Measurements from ENCODE around the gene FUT8. TPM values are rescaled to one million over a fixed set of nuclear protein-coding genes. Genes with fewer than 3 reads are reported as not detected.
"Not testable (repeated sequence)": the region's sequence is repeated elsewhere in the genome, so short reads cannot be mapped to it uniquely, and the experiment has no call there.

The FUT8 gene
- total RNA-seq, 1 experiment from 2014 or later, result 42.3 TPM

DNA sequence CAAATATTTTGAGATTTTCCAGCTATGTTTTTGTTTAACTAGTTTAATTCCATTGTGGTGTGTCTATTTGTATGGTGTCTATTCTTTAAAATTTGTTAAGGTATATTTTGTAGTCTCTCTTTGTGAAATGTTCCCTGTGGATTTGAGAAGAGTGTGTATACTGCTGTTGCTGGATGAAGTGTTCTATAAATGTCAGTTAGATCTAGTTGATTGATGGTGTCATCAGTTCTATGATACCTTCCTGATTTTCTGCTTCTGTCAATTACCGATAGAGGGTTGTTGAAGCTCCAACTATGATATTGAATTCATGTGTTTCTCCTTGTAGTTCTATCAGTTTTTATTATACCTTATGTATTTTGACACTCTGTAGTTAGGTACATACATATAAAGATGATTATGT, 53.1 kb downstream of the FUT8 start:
- BruUV-seq (replicated peaks), result no TSS peak
- CTCF ChIA-PET, result no interaction called here
- H2AFZ ChIP-seq (ENCODE audit: low read depth, low read length, poor library complexity, severe bottlenecking), result no peak overlapping the region
- DNase-seq (ENCODE audit: low read depth, low spot score), result no peak
- no peak for ATAC-seq
- no peaks in the 10 kb centered on the region for H3K27me3 ChIP-seq (ENCODE audit: insufficient read depth, low read length)
- TF ChIP-seq CEBPB (IDR thresholded peaks at IDR 0.05; ENCODE audit: low read depth) (no peak), ZNF274 (IDR thresholded peaks at IDR 0.05; ENCODE audit: low read depth, low read length) (no peak), SP1 (IDR thresholded peaks at IDR 0.05; ENCODE audit: low read depth) (no peak), SIN3A (IDR thresholded peaks at IDR 0.05; ENCODE audit: low read depth) (no peak), EZH2phosphoT487 (IDR thresholded peaks at IDR 0.05; ENCODE audit: borderline replicate concordance) (no peak), CBX3 (IDR thresholded peaks at IDR 0.05; ENCODE audit: low read depth) (no peak), EZH2 (IDR thresholded peaks at IDR 0.05) (no peak), POLR2AphosphoS5 (IDR thresholded peaks at IDR 0.05; ENCODE audit: low read depth, low read length) (no peak), SRF (IDR thresholded peaks at IDR 0.05; ENCODE audit: low read depth) (no peak), EGR1 (IDR thresholded peaks at IDR 0.05; ENCODE audit: low read depth) (no peak), TCF7L2 (IDR thresholded peaks at IDR 0.05; ENCODE audit: borderline replicate concordance, extremely low read depth, insufficient read depth, insufficient read length) (no peak)
- TF ChIP-seq, protein P1, sequence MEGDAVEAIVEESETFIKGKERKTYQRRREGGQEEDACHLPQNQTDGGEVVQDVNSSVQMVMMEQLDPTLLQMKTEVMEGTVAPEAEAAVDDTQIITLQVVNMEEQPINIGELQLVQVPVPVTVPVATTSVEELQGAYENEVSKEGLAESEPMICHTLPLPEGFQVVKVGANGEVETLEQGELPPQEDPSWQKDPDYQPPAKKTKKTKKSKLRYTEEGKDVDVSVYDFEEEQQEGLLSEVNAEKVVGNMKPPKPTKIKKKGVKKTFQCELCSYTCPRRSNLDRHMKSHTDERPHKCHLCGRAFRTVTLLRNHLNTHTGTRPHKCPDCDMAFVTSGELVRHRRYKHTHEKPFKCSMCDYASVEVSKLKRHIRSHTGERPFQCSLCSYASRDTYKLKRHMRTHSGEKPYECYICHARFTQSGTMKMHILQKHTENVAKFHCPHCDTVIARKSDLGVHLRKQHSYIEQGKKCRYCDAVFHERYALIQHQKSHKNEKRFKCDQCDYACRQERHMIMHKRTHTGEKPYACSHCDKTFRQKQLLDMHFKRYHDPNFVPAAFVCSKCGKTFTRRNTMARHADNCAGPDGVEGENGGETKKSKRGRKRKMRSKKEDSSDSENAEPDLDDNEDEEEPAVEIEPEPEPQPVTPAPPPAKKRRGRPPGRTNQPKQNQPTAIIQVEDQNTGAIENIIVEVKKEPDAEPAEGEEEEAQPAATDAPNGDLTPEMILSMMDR (IDR thresholded peaks at IDR 0.05 in 2 of 3, conservative IDR thresholded peaks at IDR 0.05 in 1 of 3; ENCODE audit: borderline replicate concordance in 1 of 3, insufficient read depth in 1 of 3, low read depth in 2 of 3, low read length in 2 of 3), result no peak
- TF ChIP-seq, protein P2, sequence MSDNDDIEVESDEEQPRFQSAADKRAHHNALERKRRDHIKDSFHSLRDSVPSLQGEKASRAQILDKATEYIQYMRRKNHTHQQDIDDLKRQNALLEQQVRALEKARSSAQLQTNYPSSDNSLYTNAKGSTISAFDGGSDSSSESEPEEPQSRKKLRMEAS (IDR thresholded peaks at IDR 0.05), result no peak
- TF ChIP-seq, protein P3, sequence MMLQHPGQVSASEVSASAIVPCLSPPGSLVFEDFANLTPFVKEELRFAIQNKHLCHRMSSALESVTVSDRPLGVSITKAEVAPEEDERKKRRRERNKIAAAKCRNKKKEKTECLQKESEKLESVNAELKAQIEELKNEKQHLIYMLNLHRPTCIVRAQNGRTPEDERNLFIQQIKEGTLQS (IDR thresholded peaks at IDR 0.05), result no peak
- 0 out of 2 replicates have a peak, but pooled peaks cover 6% of the 10 kb centered on the region for H3K79me2 ChIP-seq (ENCODE audit: insufficient read depth, low read length)
- H3K9ac ChIP-seq (ENCODE audit: low read length), result no peak overlapping the region
- no peak overlapping the region for H3K27ac ChIP-seq (ENCODE audit: low read depth, low read length)
- H3K9me2 ChIP-seq (ENCODE audit: insufficient read depth), result no peaks in the 10 kb centered on the region
- H4K20me1 ChIP-seq (ENCODE audit: insufficient read depth), result no peaks in the 10 kb centered on the region
- H3K4me2 ChIP-seq (ENCODE audit: low read length), result no peak overlapping the region
- H3K36me3 ChIP-seq (ENCODE audit: control insufficient read depth in 1 of 2, insufficient read depth in 2 of 2, low read length in 2 of 2), result no peaks in the 10 kb centered on the region
- POLR2A ChIA-PET, result no interaction called here
- no peaks in the 10 kb centered on the region for H3K9me3 ChIP-seq (ENCODE audit: control insufficient read depth in 1 of 2, insufficient read depth in 1 of 2, low read depth in 1 of 2, low read length in 2 of 2)
- RAD21 ChIA-PET (ENCODE audit: low non-redundant PET in 1 of 2, low total read pairs in 2 of 2, uncharacterized antibody in 2 of 2, unreplicated experiment in 2 of 2), result no interaction called here
- peaks cover 0 to 13% of the 10 kb centered on the region in 2 experiments; a peak in 2 of 4 replicates for H3K4me1 ChIP-seq (ENCODE audit: control insufficient read depth in 1 of 2, insufficient read depth in 2 of 2, low read length in 2 of 2)
- intact Hi-C loops (cut with micrococcal nuclease), result no loop called here
- H3K4me3 ChIP-seq (replicated peaks in 1 of 2; ENCODE audit: low read depth in 1 of 2, low read length in 2 of 2), result no peak overlapping the region

DNA sequence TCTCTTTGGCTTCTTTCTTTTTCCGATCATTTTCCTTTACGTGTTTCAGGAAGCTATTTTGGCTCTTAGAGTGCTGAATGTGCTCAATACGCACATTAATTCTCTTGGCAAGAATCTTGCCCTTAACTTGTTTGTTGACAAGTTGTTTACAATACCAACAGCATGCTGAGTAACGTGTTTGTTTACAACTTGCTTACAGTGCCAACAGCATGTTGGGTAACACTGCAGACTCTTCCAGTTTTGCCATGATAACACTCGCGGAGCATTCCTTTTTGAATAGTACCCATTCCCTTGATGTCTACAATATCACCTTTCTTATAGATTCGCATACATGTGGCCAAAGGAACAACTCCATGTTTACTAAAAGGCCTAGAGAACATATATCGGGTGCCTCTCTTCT, 55.4 kb downstream of the FUT8 start:
- H3K9me2 ChIP-seq (ENCODE audit: insufficient read depth); intact Hi-C loops (cut with micrococcal nuclease); CTCF ChIA-PET; H3K4me1 ChIP-seq (ENCODE audit: control insufficient read depth in 1 of 2, insufficient read depth in 2 of 2, low read length in 2 of 2); H3K36me3 ChIP-seq (ENCODE audit: control insufficient read depth in 1 of 2, insufficient read depth in 2 of 2, low read length in 2 of 2); RAD21 ChIA-PET (ENCODE audit: low non-redundant PET in 1 of 2, low total read pairs in 2 of 2, uncharacterized antibody in 2 of 2, unreplicated experiment in 2 of 2); H3K4me3 ChIP-seq (replicated peaks in 1 of 2; ENCODE audit: low read depth in 1 of 2, low read length in 2 of 2); BruUV-seq (replicated peaks); H2AFZ ChIP-seq (ENCODE audit: low read depth, low read length, poor library complexity, severe bottlenecking); H3K27ac ChIP-seq (ENCODE audit: low read depth, low read length); H3K9me3 ChIP-seq (ENCODE audit: control insufficient read depth in 1 of 2, insufficient read depth in 1 of 2, low read depth in 1 of 2, low read length in 2 of 2); ATAC-seq; DNase-seq (ENCODE audit: low read depth, low spot score); H3K4me2 ChIP-seq (ENCODE audit: low read length); H3K79me2 ChIP-seq (ENCODE audit: insufficient read depth, low read length); H3K9ac ChIP-seq (ENCODE audit: low read length); POLR2A ChIA-PET; H3K27me3 ChIP-seq (ENCODE audit: insufficient read depth, low read length); H4K20me1 ChIP-seq (ENCODE audit: insufficient read depth): not testable (repeated sequence)

All from HCT116 (cell line).